Progenitor cell of endocrine pancreas (in vitro differentiated cells): Measurements from ENCODE around the gene SLC9A3. TPM values are rescaled to one million over a fixed set of nuclear protein-coding genes. Genes with fewer than 3 reads are reported as not detected.
A peak's percentile ranks its signal among the peaks of the same experiment; 100 is the strongest.

ENCODE experiments used
- DNase-seq: peaks from one replicate; pipeline ENCODE4 v3.0.0; 2021; ENCODE audit warnings: low spot score; ENCODE audit not compliant: unreplicated experiment
- H3K27ac Mint-ChIP-seq: 2 replicates; pipeline ENCODE4 v1.8.0; 2021; ENCODE audit warnings: mild to moderate bottlenecking, moderate library complexity, mixed read lengths
- H3K27me3 Mint-ChIP-seq: 2 replicates; pipeline ENCODE4 v1.8.0; 2021; ENCODE audit warnings: mixed read lengths
- H3K36me3 Mint-ChIP-seq: 2 replicates; pipeline ENCODE4 v1.8.0; 2022; ENCODE audit warnings: mixed read lengths; ENCODE audit not compliant: insufficient read depth
- H3K4me1 Mint-ChIP-seq: 2 replicates; pipeline ENCODE4 v1.8.0; 2021; ENCODE audit warnings: low read depth, mixed read lengths
- H3K4me3 Mint-ChIP-seq: 2 replicates; pipeline ENCODE4 v1.8.0; 2021; ENCODE audit warnings: low read depth, mild to moderate bottlenecking, moderate library complexity, mixed read lengths
- H3K9me3 Mint-ChIP-seq: 2 replicates; pipeline ENCODE4 v1.8.0; 2021; ENCODE audit warnings: low read depth, mixed read lengths
- CTCF ChIP-seq: fragments of 200-600 bp; sonication (generic); IDR thresholded peaks from one replicate; pipeline ENCODE4 v1.5.0; 2021; ENCODE audit warnings: antibody characterized with exemption, mild to moderate bottlenecking; ENCODE audit not compliant: unreplicated experiment
- total RNA-seq: library from RNA; stranded (reverse); gene quantifications from 2 replicates; pipeline ENCODE4 v1.2.1, GENCODE V29; 2021

SLC9A3 gene
- total RNA-seq, 1 donor from 2014 or later = 1.7 TPM

- DNase-seq = no peak
- Mint-ChIP-seq H3K27ac (no peak overlapping the region), H3K27me3 (peaks cover 3% of the 10 kb centered on the region), H3K4me1 (peaks cover 5% of the 10 kb centered on the region), H3K36me3 (no peaks in the 10 kb centered on the region), H3K9me3 (no peaks in the 10 kb centered on the region), H3K4me3 (no peak overlapping the region)
- no peak for TF ChIP-seq CTCF
Observed at GRCh38 chr5:438481-438981, 85.7 kb downstream of the SLC9A3 start.

- no peak for DNase-seq
Observed at GRCh38 chr5:437281-437771, 86.9 kb downstream of the SLC9A3 start.

GRCh38 chr5:436641-436975, 87.6 kb downstream of the SLC9A3 start:
- Mint-ChIP-seq H3K4me1 (peaks cover 3% of the 10 kb centered on the region), H3K36me3 (no peaks in the 10 kb centered on the region), H3K27me3 (peaks cover 3% of the 10 kb centered on the region), H3K4me3 (no peak overlapping the region), H3K9me3 (no peaks in the 10 kb centered on the region), H3K27ac (no peak overlapping the region)
- no peak for DNase-seq
- no peak for TF ChIP-seq CTCF

More at GRCh38 chr5:437281-437771, 86.9 kb downstream of the SLC9A3 start:
- no peak for TF ChIP-seq CTCF
- no peaks in the 10 kb centered on the region for H3K36me3 Mint-ChIP-seq
- H3K9me3 Mint-ChIP-seq = no peaks in the 10 kb centered on the region
- H3K27ac Mint-ChIP-seq = no peak overlapping the region
- H3K4me3 Mint-ChIP-seq = no peak overlapping the region
- H3K27me3 Mint-ChIP-seq = peaks cover 3% of the 10 kb centered on the region
- H3K4me1 Mint-ChIP-seq = peaks cover 2% of the 10 kb centered on the region

- no peak for DNase-seq
- H3K9me3 Mint-ChIP-seq = no peaks in the 10 kb centered on the region
- H3K27ac Mint-ChIP-seq = no peak overlapping the region
- no peaks in the 10 kb centered on the region for H3K36me3 Mint-ChIP-seq
- H3K27me3 Mint-ChIP-seq = peaks cover 3% of the 10 kb centered on the region
- TF ChIP-seq CTCF = peak; percentile 29
- H3K4me1 Mint-ChIP-seq = peaks cover 4% of the 10 kb centered on the region
- H3K4me3 Mint-ChIP-seq = no peak overlapping the region
Observed at GRCh38 chr5:435961-436640, 88.1 kb downstream of the SLC9A3 start.

- Mint-ChIP-seq H3K4me3 (no peak overlapping the region), H3K36me3 (no peaks in the 10 kb centered on the region), H3K27me3 (peaks cover 3% of the 10 kb centered on the region), H3K9me3 (no peaks in the 10 kb centered on the region), H3K4me1 (peaks cover 4% of the 10 kb centered on the region), H3K27ac (no peak overlapping the region)
- peak; percentile 7 for DNase-seq
- TF ChIP-seq CTCF = no peak
Observed at GRCh38 chr5:435156-435790, 89.0 kb downstream of the SLC9A3 start.
